NCI-H2171 treated with DMSO at 0.1 percent for 48 hours (cell line): Measurements from ENCODE around the gene RHOC.

Experiments used
- DNase-seq: peaks from one replicate; lab custom pipeline; 2025; lab: John Stamatoyannopoulos, UW

Gene RHOC

DNA sequence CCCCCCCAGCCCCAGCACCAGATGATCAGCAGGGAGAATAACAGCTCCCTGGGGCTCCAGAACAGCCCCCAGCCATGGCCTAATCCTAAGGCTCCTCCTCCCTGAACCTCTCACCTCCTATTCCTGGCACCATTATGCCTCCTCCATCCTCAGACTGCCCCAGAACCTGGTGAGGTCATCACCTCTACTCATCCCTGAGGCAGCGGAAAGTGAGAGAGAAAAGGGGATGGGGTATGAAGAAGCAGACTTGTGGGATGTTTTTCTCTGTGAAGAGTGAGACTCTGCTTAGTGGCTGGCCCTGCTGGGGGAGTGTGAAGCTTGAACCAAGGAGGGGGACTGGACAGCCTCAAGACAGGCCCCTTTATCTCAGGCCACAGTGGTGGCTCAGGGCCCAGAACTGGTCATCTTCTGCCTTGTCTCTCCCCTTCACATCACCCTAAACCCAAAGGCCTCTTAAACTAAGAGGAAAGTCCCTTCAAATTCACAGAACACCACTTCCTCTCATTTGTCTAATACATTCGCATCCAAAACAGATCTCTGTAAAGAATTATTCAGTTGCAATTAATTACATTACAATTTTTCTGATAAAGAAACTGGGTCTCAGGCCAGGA, 10.4 kb upstream of the RHOC start:
- no peak for DNase-seq

- DNase-seq, result peak; percentile 85
These were observed 9.3 kb upstream of the RHOC start for GRCh38 chr1:112716133-112716720.

GRCh38 chr1:112715264-112716053, 8.5 kb upstream of the RHOC start, which contains the start of gene PPM1J:
Gene PPM1J (minus strand): TSS chr1:112715332. CDS start chr1:112715301, 31 bp downstream.
- peak; percentile 85 for DNase-seq

DNA sequence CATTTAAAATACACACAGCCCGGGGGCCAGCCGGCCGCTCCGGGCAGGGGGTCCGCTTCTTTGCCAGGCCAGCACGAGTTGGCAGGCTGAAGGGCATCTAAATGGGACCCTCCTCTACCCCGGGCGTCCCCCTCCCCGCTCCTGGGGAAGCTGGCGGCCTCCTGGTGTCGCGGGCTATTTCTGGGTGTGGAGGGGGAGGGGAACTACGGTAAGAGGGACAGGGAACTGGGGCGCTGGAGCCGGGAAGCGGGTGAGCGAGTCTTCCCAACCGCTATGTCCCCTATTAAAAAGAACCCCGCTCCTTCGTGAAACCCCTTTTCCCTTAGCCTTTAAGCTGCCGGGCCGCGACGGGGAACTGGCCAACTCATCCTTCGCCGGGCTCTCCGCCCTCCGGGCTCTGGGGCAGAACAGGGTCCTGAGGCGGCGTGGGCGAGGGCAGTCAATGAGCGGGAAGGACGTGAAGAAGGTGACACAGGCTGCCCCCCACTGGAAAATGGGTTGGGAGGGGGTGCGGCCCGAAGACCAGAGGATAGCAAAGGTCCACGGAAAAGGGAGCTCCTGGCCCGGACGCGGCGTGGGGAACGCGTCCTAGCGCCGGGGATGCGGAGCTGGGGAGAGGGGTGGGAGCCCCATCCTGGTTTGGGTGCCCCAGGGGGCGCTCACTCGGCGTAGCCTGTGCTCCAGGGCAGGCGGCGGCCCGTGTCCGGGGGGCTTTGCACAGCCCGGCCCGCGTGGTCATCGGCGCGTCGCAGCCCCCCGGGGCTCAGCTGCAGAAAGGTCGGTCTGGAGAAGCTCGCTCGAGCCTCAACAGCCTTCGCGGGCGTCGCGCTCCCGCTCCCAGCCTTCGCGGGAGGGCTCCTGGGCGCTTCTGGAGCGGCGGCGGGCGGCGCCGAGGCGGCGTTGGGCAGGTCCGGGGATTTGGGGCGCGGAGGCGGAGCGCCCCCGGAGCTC, 7.7 kb upstream of the RHOC start:
- no peak for DNase-seq

DNA sequence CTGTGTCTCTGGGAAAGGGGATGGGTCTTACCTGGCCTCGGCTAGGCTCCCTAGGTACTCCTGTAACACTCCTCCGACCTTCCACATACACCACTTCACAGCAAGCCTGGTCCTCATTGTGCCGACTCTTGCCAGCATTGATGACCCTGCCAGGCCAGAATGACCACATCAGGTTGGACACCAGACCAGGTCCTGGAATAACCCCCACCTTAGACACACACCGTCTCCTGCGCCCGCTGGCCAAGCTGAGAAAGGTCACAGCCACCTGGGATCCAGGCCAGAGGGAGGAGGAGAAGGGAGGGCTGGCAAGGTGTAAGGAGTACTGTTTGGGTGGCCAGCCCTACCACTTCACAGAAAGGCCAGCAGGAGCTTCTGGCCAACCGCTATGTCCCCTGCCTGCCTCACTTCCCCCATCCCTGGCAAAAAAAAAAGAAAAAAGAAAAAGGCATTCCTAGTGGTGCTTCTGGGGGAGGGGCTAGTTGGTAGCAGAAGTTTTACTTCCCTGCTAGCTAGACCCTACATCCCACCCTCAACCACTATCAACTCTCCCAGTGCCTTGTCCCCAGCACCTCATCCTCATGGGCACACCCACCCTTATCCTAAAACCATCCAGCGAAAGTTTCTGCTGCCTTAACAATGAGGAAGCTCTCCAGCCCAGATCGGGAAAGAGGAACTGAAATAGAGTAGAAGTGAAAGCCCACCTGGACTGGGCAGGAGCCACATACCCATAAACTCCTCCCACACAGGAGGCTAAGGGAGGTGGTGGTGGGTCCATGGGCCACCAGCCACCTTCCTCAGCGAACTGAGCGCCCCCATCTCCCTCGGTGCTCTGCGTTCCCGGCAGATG, 6.8 kb upstream of the RHOC start:
- DNase-seq, result no peak

DNA sequence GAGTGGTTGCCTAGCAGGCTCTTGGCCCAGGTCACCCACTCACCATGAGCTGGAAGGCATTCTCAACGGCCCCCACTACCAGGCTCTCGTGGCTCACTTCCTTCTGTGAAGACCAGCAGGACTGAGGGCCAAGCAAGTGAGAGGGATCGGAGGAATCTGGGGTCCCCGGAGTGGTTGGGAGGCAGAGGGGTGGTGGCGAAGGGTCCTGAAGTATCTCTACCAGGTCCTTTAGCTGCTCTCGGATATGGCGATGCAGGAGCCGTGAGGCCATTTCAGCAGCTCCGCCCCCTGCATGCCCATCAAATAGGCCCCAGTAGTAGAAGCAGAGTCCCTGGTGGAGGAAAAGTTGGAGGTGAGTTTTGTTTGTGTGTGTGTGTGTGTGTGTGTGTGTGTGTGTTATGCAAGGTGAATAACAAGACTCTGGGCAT, 5.8 kb upstream of the RHOC start:
- no peak for DNase-seq

DNA sequence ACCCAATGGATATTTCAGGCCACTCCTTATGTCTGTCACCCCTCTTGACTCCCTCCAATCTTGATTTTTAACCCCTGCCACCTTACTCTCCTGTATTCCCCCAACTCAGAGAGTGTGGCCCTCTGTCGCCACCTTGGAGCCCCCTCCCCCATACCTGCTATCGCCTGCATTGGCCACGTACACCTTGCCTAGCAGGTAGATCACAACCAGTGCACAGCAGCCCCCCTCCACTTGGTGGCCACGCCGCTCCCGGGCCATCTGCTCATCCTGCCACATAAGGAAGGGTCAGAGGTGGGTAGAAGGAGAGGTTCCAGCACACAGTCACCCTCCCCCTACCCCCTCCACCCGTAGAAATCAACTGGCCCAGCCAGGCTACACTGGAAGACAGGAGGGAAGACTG, 5.3 kb upstream of the RHOC start:
- DNase-seq, result no peak

DNA sequence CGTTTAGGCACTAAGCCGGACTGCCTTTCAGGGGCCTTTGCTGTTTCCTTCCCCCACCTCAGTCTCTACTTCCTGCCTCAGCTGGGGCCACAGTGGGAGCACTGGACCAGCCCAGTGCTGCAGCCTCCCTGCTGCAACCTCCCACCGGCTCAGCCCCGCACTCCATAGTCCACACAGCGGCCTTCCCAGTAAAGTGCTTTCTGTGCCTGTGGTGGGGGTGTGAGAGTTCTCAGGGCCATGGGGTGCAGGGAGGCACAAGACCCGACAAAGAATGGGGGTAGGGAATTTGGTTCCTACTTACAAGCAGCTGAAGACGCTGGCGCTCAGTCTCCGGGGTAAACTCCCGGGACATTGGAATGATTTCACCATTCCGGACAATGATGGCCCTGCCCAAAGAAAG, 4.7 kb upstream of the RHOC start:
- no peak for DNase-seq

GRCh38 chr1:112711041-112711440, 4.1 kb upstream of the RHOC start:
- no peak for DNase-seq

GRCh38 chr1:112710586-112710985, 3.7 kb upstream of the RHOC start:
- no peak for DNase-seq

DNA sequence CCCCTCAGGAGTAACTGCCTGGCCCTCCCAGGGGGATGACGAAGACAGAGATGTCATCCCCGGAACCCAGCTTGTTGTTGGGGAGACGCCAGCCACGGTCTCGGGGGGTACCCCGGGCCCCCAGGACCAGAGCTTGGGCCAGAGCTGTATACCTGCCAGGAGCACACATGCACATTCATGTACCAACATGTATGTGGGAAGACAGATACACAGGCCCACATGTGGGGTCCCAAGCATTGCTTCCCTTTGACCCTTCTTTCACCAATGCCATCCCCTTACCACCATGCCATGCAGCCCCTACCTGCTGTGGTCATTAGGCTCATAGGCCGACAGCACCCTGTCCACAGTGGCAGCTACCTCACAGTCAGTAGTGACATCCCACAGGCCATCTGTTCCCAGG, 3.2 kb upstream of the RHOC start:
- no peak for DNase-seq

- DNase-seq, result no peak
These were observed 1.6 kb upstream of the RHOC start for GRCh38 chr1:112708489-112708888.

DNA sequence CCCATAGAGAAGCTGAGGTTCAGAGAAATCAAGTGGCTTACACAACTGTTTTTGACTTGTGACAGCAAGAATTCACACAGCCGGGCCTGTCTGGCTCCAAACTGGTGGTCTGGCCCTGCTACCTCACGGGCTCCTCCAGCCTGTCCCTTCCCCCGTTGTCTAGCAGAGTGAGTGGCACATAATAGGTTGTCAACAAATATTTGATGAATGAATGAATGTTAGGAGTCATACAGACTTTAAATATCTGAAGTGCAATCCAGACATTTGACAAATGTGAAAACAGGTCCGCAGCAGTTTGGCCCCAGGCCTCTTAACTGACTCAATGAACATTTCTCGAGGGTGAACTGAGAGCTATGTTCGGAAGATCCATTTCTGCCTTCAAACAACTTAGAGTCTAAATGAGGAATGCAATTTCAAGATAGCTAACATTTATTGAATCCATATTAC, 1.1 kb upstream of the RHOC start:
- DNase-seq, result no peak

DNA sequence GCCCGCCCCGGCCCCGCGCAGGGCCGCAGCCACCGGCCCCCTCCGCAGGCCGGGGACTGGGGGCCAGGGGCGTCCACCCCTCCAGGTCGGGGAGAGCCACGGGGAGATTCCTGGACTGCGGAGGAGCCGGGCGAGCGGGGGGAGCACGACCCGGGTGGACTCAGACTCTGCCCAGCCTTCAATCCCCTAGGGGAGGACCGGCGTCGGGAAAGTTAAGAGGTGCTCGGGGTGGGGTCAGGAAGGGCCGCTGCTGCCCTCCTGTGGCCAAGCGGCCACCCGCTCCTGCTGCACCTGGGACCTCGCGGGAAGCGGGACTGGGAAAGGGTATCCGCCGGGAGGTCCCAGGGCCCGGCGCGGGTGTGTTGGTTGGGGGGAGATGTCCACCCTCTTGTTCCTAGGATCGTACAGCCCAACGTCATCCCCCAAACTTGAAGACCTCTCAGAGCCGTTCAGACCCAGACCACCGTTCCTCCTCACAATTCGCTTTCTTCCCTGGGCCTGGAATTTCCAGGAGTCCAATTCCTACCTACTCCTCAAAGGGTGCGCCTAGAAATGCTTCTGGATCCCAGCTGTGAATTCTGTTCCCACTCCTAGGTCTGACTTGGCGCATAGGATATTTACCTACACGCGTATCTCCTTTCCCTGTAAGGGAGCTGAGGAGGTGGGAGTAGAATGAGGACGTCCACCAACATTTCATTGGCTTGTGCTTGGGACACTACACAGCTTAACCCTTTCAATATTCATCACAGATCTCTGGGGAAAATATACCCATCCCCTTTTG, 484 bp upstream of the RHOC start:
- peak; percentile 73 for DNase-seq

DNA sequence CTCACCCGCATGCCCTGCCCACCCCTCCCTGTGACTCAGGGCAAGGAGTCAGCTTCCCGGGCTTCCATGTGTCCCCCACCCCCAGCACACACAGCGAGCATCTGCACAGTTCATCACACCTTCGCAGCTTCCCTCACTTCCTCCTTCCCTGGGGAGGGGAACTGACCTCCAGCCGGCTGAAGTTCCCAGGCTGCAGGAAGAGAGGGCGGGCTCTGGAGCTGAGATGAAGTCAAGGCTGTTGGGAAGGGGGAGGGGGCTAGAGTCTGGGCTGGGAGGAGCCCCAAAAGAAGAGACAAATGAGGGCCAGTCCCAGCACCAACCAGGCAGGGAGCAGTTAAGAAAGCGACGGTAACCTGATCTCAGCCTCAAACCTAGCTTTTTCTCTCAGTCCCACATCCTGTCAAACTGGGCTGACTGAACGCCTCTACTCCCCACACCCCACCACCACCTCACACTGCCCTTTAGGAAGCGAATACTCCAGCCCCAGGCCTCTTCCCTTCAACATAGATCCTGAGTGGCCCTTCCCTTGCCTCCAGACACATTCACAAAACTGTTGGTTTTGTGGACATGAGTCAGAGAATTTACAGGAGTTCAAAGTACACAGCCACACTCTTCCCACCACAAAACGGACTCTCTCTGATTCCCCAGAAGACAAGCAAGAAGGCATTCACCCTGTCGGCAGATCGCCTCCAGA, 1.8 kb downstream of the RHOC start:
- peak; percentile 80 for DNase-seq

GRCh38 chr1:112704391-112704933, 2.5 kb downstream of the RHOC start:
- no peak for DNase-seq

GRCh38 chr1:112703706-112704105, 3.2 kb downstream of the RHOC start:
- DNase-seq, result no peak

DNA sequence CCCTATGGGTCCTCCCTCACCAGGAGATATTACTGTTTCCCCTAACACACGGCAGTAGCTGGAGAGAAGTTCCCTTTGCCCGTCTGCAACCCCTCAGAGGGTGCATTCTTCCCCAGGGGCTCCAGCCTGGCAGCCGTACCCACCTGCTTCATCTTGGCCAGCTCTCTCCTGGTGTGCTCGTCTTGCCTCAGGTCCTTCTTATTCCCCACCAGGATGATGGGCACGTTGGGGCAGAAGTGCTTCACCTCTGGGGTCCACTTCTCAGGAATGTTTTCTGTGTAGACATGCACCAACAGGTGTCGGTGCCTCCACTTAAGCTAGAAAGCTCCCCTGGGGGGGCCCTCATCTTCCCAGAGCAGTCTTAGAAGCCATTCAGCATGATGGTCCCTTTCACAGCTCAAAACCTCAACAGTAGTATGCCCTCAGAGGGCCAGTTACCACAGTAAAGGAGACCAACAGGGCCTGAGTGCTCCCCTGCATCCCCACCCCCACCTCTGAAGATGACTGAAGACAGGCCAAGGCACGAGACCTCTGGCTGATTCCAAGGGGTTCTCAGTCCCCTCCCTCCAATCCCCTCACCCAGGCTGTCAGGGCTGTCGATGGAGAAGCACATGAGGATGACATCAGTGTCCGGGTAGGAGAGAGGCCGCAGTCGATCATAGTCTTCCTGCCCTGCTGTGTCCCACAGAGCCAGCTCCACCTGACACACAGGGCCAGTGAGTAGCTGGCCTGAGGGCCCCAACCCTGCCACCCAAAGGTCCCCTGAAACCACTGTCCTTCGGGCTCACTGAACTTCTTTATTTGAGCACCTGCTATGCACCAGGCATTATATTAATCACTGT, 4.3 kb downstream of the RHOC start:
- no peak for DNase-seq

DNA sequence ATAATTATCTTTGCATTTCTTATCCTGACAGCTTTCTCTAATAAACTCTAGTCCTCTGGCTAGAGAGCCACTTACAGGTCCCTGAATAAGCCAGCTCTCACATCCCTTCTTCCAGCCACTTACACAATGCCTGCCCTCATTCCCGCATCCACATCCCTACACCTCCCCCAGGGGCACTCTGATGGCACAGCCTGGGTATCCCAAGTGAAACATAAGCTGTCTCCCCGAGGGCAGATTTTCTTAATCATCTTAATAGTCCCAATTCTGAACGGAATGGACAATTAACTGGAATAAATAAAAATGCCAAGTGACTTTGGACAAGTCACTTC, 4.9 kb downstream of the RHOC start:
- DNase-seq, result no peak
